ENCODE data around the gene TMPRSS6.

The TMPRSS6 gene

DNA sequence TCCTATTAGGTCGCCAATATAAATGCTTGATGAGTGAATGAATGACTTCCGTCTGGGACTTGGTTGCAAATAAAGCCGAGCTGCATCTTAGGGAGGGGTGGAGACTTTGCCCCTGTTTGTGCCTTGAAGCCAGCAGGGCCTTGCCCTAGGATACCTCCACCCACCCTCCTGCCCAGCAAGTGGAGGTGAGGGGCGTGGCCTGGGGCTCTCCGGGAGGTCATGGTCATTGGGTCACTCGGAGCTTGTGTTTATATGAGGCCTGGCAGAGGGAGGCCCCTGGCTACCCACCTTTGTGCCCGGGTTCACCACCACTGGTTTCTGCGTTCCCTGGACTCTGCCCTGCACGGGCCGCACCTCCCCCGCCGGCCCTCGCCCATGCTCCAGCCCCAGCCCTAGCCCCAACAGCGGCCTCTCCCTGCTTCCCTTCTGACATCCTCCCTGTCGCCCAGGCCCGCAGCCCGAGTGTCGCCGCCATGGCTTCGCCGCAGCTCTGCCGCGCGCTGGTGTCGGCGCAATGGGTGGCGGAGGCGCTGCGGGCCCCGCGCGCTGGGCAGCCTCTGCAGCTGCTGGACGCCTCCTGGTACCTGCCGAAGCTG, 85.7 kb downstream of the TMPRSS6 start:
- DNase-seq = no peak

DNA sequence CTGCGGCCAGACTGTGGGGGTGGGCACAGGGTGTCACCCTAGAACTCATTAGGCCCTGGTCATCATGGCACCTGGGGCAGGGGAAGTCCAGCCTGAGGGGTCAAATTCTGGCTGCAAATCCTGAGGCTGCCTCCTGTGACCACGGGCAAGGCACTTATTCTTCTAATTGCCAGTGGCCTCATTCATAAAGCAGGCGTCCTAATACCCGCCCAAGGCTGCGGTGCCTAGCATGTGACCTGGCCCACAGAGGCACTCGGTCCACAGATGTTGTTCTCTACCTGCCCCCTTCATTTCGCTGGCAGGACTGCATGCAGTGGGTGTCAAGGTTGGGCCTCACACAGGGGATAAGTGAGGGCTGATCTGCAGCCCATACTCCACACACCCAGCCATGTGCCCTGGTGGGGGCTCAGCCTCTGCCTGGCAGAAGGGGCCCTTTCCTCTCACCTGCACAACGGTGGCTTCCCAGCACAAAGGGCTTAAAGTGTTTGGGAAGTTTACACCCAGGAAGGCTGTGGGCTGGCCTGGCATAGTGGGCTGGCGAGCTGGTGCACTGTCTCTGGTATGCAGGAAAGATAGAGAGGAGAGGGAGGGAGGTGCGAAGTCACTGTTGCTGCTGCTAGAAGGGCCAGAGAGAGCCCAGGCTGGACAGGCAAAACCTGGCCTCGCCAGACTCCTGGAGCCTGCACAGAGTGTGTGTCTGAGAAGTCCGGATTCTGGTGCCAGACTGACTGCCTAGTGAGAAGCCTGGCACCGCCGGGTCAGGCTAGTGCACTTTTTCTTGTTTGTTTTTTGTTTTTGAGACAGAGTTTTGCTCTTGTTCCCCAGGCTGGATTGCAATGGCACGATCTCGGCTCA, 86.8 kb downstream of the TMPRSS6 start:
- no peak for DNase-seq

DNA sequence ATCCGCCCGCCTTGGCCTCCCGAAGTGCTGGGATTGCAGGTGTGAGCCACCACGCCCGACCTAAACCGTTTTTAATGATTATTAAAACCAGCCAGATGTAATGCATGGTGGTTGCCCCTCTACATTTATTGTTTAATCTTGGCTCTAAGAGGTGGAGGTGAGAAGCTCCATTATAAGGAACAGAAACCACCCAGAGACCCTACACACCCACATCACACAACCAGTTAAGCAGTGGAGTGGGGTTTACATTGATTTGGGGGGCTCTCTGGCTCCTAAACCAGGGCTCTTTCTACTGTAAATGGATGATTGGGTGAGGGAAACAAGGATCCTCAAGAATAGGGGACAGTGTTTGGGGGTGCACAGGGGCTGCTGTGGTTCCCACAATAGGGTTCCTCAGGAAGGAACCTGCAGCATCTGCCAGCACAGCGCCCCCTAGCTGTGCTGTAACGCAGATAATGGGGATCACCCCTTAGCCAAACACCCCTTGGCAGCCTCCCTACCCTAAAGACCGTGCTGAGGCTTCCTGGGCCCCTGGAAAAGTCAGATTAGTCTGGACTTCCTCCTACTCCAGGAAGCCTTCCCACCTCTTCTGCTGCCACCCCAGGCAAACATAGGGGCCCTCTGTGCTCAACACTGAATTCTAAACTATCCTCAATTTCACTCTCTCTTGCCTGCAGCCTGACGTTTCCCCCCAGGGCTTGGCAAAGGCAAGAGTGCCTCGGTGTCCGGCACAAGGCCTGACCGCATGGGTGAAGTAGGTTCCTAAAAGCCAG, 87.6 kb downstream of the TMPRSS6 start:
- DNase-seq = no peak

DNA sequence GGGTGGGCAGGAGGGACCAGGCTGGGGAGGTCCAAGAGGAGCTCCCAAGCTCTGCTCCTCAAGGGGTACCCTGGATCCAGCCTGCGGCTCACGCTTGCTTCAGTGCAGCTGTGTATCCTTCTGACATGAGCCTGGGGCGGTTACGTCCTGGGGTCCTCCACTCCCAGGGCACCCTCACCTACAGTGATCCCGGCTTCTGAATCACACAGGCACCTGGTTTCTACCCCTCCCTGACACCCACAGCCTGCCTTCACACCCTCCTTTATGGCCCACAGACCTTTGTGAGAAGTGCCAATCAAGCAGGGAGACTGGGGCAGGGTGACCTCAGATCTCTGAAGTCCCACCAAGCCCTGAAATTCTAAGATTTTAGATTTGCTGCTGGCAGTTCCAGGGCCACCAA, 88.5 kb downstream of the TMPRSS6 start:
- DNase-seq = no peak

DNA sequence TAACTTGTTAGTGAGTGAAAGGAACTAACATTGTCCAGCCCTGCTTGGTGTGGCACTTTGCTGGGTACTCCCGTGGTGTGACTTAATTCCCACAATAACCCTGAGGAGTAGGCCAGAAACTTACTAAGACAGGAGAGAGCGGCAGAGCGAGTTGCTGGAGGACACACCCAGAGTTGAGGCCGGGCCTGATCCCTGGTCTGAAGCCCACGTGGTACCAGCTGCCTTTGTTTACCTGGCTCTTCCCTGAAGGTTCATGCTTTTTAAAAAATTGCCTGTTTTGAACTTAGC, 89.4 kb downstream of the TMPRSS6 start:
- DNase-seq = no peak

DNA sequence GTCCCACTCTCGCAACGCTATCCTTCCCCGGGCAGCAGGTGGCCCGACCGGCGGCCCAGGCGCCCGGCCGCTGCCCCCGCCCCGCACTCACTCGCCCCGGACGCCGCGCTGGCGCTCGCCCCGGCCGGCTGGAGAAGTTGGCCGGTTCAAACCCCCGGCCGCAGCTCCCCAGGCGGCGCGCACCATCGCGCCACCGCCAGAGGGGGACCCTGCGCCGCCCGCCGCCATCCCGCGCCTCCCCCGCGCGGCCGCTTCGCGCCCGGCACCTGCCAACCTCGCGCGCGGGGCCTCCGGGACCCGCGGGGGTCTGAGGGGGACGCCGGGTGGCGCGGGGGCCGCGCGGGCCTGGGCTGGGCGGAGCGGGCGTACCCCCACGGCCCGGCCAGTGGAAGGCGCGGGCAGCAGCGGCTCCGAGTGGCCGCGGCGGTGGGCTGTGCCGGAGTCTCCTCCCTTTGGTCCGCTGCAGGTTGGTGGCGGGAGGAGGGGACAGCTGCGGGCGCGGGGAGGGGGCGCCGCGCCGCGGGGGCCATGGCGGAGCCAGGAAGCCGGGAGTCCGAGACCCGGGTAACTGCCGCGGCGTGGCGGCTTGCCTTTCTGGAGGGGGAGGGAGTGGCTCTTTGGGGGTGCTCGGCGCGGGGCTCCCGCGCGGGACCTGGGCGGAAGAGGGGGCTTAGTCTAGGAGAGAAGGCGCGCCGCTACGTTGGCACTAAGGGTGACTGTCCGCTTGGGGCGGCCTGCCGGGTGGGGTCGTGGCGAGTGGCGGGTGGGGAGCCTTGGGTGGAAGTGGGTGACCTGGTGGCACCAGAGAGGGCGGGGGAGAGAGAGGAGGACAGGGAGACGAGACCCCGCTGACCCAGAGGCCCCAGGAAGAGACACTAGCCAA, 90.0 kb downstream of the TMPRSS6 start, which contains the start of the genes MPST and TST:
Gene MPST (plus strand): TSS at position 434 of the 883 bp plus-strand sequence. CDS start 95 bp downstream, at position 529.
Gene TST (minus strand): TSS at position 139 of the 883 bp plus-strand sequence. CDS start 715 bp downstream, outside the sequence.
- DNase-seq = no peak

DNA sequence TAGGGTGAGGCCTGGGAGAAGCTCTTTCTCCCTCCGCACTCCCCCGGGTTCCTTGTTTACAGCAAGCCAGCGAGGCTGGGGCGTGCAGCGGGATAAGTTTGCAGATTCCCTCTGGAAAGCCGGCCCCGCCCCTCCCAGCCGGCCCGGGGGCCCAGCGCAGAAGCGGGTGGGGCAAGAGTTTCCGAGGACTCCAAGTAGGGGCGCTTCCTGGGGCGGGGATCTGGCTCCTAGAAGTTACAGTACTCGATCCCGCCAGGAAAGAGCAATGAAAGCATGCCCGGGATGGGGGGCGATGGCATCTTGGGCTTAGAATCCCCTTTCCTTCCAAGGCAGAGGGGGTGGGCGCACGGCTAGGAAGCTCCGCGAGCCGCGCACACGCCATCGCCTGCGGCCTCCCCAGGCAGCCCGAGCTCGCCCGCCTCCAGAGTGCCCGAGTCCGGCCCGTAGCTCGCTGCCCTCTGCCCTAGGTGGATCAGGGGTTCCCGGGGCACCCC, 90.7 kb downstream of the TMPRSS6 start:
- no peak for DNase-seq

DNA sequence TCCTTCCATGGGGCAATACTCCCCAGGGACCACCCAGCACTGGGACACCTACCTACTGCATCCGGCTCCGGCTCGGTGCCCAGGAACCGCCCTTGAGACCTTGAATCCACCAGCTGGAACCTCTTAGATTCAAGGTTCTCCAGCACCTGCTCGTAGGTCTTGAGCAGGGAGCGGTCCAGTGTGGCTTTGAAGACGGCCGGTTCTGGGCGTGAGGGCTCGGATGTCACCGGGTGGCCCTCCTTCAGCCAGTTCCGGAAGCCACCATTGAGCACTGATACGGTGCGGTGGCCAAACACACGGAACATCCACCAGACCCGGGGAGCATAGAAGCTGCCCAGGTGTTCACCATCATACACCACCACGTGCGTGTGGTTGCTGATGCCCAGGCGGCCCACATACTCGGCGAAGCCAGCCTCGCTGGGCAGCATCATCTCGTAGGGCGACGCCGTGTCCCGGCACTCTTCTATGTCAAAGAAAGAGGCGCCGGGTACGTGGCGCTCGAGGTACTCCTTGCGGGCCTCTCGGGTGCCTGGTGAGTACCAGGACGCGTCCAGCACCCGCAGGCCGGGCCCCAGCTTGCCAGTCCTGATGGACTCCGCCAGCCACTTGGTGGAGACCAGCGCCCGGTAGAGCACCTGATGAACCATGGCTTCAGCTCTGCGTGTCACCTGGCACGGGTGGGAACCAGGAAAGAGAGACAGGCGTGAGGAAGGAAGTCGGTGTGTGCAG, 91.3 kb downstream of the TMPRSS6 start:
- no peak for DNase-seq

DNA sequence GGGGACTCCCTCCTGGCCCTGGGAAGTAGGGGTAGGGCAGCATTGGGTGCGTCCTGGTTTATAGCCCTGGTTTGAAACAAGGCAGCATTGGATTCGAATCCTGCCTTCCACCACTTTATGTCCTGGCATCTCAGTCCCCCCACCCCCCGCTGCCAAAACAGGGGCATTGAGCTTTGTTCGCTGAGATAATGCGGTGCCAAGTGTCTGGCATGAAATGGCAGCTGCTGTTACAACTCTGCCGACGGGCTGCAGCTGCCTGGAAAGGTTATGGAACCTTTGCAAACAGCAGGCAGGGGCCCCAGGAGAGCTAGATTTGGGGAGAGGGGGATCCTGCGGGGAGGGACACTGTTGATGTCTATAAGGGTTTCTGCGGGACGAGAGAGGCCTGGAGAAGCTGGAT, 92.2 kb downstream of the TMPRSS6 start:
- no peak for DNase-seq

DNA sequence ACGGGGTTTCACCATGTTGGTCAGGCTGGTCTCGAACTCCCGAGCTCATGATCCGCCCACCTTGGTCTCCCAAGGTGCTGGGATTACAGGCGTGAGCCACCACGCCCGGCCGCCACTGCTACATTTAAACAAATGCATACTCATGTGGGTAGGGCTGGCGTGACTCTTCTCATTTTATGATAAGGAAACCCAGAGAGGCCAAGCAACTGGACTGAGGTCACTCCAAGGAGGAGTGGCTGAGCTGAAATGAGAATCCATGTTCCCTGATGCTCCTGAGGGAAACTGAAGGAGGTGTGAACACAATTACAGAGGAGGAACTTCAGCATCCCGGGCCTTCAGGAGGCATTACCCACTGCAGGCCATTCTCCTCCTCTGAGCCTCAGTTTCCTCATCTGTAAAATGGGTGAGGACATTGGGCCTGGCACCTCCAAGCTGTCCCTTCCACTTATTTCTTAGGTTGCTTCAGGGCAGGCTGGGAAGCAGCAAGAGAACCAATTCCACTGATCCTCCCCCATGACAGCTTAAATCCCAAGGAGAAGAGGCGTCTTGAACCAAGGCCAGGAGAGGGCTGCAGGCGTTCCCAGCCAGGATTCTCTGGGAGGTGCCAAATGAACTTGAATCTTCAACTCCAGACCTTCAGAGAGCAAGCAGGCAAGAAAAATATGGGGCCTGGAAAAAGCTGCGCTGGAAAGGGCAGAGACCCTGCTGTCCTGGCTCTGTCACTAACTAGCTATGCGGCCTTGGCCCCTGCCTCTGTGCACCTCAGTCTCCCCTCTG, 93.2 kb downstream of the TMPRSS6 start:
- no peak for DNase-seq

DNA sequence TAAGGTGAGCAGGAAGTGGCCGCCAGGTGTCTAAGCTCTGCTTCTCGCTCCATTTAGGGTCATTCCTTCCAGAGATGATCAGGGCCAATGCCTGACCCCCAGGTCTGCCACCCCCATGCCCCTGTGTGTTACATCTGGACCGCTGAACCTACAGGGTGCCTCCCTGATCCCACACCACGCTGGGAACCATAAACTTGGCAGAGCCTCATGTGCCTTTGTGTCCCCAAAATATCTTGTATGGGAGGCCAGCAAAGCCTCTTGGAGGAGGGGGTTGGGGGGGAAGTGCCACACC, 94.0 kb downstream of the TMPRSS6 start:
- no peak for DNase-seq
